Measurements from ENCODE around the gene KIRREL3. TPM values are rescaled to one million over a fixed set of nuclear protein-coding genes. Genes with fewer than 3 reads are reported as not detected.

Gene KIRREL3
- total RNA-seq, 2 experiments from 2014 or later: not detected

- Histone ChIP-seq H3K27ac (ENCODE audit: low read depth in 1 of 2, low read length in 2 of 2) (no peak overlapping the region), H3K4me3 (ENCODE audit: low read length) (no peak overlapping the region), H3K4me1 (ENCODE audit: insufficient read depth, low read length) (no peaks in the 10 kb centered on the region), H3K9me3 (ENCODE audit: control insufficient read depth in 1 of 2, insufficient read depth in 1 of 2, low read length in 2 of 2) (peaks cover 0 to 17% of the 10 kb centered on the region in 2 experiments), H3K27me3 (ENCODE audit: control insufficient read depth in 1 of 2, insufficient read depth in 2 of 2, low read length in 2 of 2) (peaks cover 7 to 13% of the 10 kb centered on the region in 2 experiments), H3K36me3 (ENCODE audit: insufficient read depth, low read length) (no peaks in the 10 kb centered on the region)
- Mint-ChIP-seq H3K4me1 (ENCODE audit: low read depth) (no peaks in the 10 kb centered on the region), H3K27me3 (peaks cover 41% of the 10 kb centered on the region), H3K9me3 (no peaks in the 10 kb centered on the region), H3K4me3 (no peak overlapping the region), H3K36me3 (ENCODE audit: low read depth) (no peaks in the 10 kb centered on the region), H3K27ac (no peak overlapping the region)
- intact Hi-C loops (cut with DNase I, micrococcal nuclease): no loop called here
- POLR2A ChIA-PET: no interaction called here
- ATAC-seq (ENCODE audit: poor library complexity) (no peak), DNase-seq (no peak)
- no peak for TF ChIP-seq CTCF (IDR thresholded peaks at IDR 0.05)
- CTCF ChIA-PET: no interaction called here
These were observed 399.4 kb downstream of the KIRREL3 start for GRCh38 chr11:126601136-126601535.

- Mint-ChIP-seq H3K4me3 (no peak overlapping the region), H3K27me3 (peaks cover 28% of the 10 kb centered on the region), H3K9me3 (no peaks in the 10 kb centered on the region), H3K4me1 (ENCODE audit: low read depth) (no peaks in the 10 kb centered on the region), H3K36me3 (ENCODE audit: low read depth) (no peaks in the 10 kb centered on the region), H3K27ac (no peak overlapping the region)
- ChIA-PET POLR2A (no interaction called here), CTCF (no interaction called here)
- H3K4me1 ChIP-seq (ENCODE audit: insufficient read depth, low read length): no peaks in the 10 kb centered on the region
- H3K27ac ChIP-seq (ENCODE audit: low read depth in 1 of 2, low read length in 2 of 2): no peak overlapping the region
- H3K36me3 ChIP-seq (ENCODE audit: insufficient read depth, low read length): no peaks in the 10 kb centered on the region
- H3K27me3 ChIP-seq (ENCODE audit: control insufficient read depth in 1 of 2, insufficient read depth in 2 of 2, low read length in 2 of 2): peaks cover 5 to 7% of the 10 kb centered on the region in 2 experiments
- ATAC-seq (ENCODE audit: poor library complexity): no peak
- TF ChIP-seq CTCF (IDR thresholded peaks at IDR 0.05): no peak
- H3K9me3 ChIP-seq (ENCODE audit: control insufficient read depth in 1 of 2, insufficient read depth in 1 of 2, low read length in 2 of 2): peaks cover 0 to 11% of the 10 kb centered on the region in 2 experiments
- no peak overlapping the region for H3K4me3 ChIP-seq (ENCODE audit: low read length)
- intact Hi-C loops (cut with DNase I, micrococcal nuclease): no loop called here
- DNase-seq: no peak
These were observed 401.2 kb downstream of the KIRREL3 start for GRCh38 chr11:126599217-126599897.

- H3K4me1 Mint-ChIP-seq (ENCODE audit: low read depth): no peaks in the 10 kb centered on the region
- no peaks in the 10 kb centered on the region for H3K4me1 ChIP-seq (ENCODE audit: insufficient read depth, low read length)
- peaks cover 5 to 7% of the 10 kb centered on the region in 2 experiments for H3K27me3 ChIP-seq (ENCODE audit: control insufficient read depth in 1 of 2, insufficient read depth in 2 of 2, low read length in 2 of 2)
- H3K27ac ChIP-seq (ENCODE audit: low read depth in 1 of 2, low read length in 2 of 2): no peak overlapping the region
- no peaks in the 10 kb centered on the region for H3K9me3 Mint-ChIP-seq
- H3K36me3 ChIP-seq (ENCODE audit: insufficient read depth, low read length): no peaks in the 10 kb centered on the region
- CTCF ChIA-PET: no interaction called here
- H3K36me3 Mint-ChIP-seq (ENCODE audit: low read depth): no peaks in the 10 kb centered on the region
- peaks cover 22% of the 10 kb centered on the region for H3K27me3 Mint-ChIP-seq
- H3K4me3 ChIP-seq (ENCODE audit: low read length): no peak overlapping the region
- POLR2A ChIA-PET: no interaction called here
- no peak overlapping the region for H3K4me3 Mint-ChIP-seq
- H3K27ac Mint-ChIP-seq: no peak overlapping the region
- peaks cover 0 to 11% of the 10 kb centered on the region in 2 experiments for H3K9me3 ChIP-seq (ENCODE audit: control insufficient read depth in 1 of 2, insufficient read depth in 1 of 2, low read length in 2 of 2)
- DNase-seq (no peak), ATAC-seq (ENCODE audit: poor library complexity) (no peak)
- intact Hi-C loops (cut with DNase I, micrococcal nuclease): no loop called here
- no peak for TF ChIP-seq CTCF (IDR thresholded peaks at IDR 0.05)
These were observed 402.0 kb downstream of the KIRREL3 start for GRCh38 chr11:126598344-126599216.

Data from CD4-positive, alpha-beta T cell (primary cell).